PC-3 (cell line): ENCODE measurements around the gene GPC5. TPM values are rescaled to one million over a fixed set of nuclear protein-coding genes. Genes with fewer than 3 reads are reported as not detected.

Experiments used
- ATAC-seq: fragments of 200-7000 bp; cut with Tn5 transposase; 2 replicates; pipeline ENCODE4 v1.9.1; 2020; ENCODE audit warnings: mild to moderate bottlenecking, moderate library complexity
- BruUV-seq: library from RNA; stranded (reverse); fragments of 400-500 nt; replicated peaks from 2 replicates; lab custom pipeline; 2021; lab: Mats Ljungman, UMichigan
- CTCF ChIA-PET: fragments of 300-600 bp; sonication (Branson Sonifier 250); formaldehyde crosslinking; loops from one replicate; lab custom pipeline; 2022; ENCODE audit warnings: antibody characterized with exemption; lab: Charles Lee
- POLR2A ChIA-PET: fragments of 300-600 bp; sonication (Branson Sonifier 250); formaldehyde crosslinking; loops from one replicate; lab custom pipeline; 2022; ENCODE audit warnings: antibody characterized with exemption; ENCODE audit not compliant: unreplicated experiment; lab: Charles Lee
- DNase-seq: peaks from one replicate; pipeline ENCODE4 v3.0.0-alpha.2; 2015
- H2AFZ ChIP-seq: fragments of 300-600 bp; sonication (generic); 2 replicates; pipeline ENCODE4 v1.6.0; 2016; ENCODE audit warnings: antibody characterized with exemption, low read length
- H3F3A ChIP-seq: fragments of 300-600 bp; sonication (generic); one replicate; pipeline ENCODE4 v1.6.0; 2017; ENCODE audit warnings: antibody characterized with exemption, low read length, control low read depth, mild to moderate bottlenecking; ENCODE audit not compliant: unreplicated experiment
- H3K27ac ChIP-seq: fragments of 300-600 bp; sonication (generic); 2 replicates; pipeline ENCODE4 v1.5.1; 2016; ENCODE audit warnings: mild to moderate bottlenecking, low read length
- H3K27me3 ChIP-seq: fragments of 300-600 bp; sonication (generic); 2 replicates; pipeline ENCODE4 v1.6.1; 2016; ENCODE audit warnings: low read length, mixed read lengths
- H3K36me3 ChIP-seq: fragments of 300-600 bp; sonication (generic); 2 replicates; pipeline ENCODE4 v1.6.1; 2016; ENCODE audit warnings: low read depth, mixed run types, low read length, mixed read lengths
- H3K4me1 ChIP-seq: fragments of 300-600 bp; sonication (generic); 2 replicates; pipeline ENCODE4 v1.5.1; 2016; ENCODE audit warnings: low read length; ENCODE audit not compliant: insufficient read depth
- H3K4me2 ChIP-seq: fragments of 300-600 bp; sonication (generic); 2 replicates; pipeline ENCODE4 v1.6.0; 2016; ENCODE audit warnings: low read length
- H3K4me3 ChIP-seq: fragments of 300-600 bp; sonication (generic); 2 replicates; pipeline ENCODE4 v1.5.1; 2016; ENCODE audit warnings: mild to moderate bottlenecking, low read length, mixed read lengths
- H3K79me2 ChIP-seq: fragments of 300-600 bp; sonication (generic); 2 replicates; pipeline ENCODE4 v1.6.1; 2017; ENCODE audit warnings: low read length, mixed read lengths
- H3K9ac ChIP-seq: fragments of 300-600 bp; sonication (generic); 2 replicates; pipeline ENCODE4 v1.6.0; 2016; ENCODE audit warnings: mild to moderate bottlenecking, low read length
- H3K9me2 ChIP-seq: fragments of 300-600 bp; sonication (generic); replicated peaks from 2 replicates; pipeline ENCODE4 v1.6.1; 2016; ENCODE audit warnings: mixed run types, low read length, mixed read lengths
- H3K9me3 ChIP-seq: fragments of 300-600 bp; sonication (generic); 2 replicates; pipeline ENCODE4 v1.6.1; 2016; ENCODE audit warnings: low read length, mixed read lengths
- H4K20me1 ChIP-seq: fragments of 300-600 bp; sonication (generic); 2 replicates; pipeline ENCODE4 v1.6.1; 2016; ENCODE audit warnings: low read length, mixed read lengths
- CTCF ChIP-seq: fragments of 300-600 bp; sonication (generic); conservative IDR thresholded peaks from 2 replicates; pipeline ENCODE4 v1.5.1; 2017; ENCODE audit warnings: antibody characterized with exemption, low read depth, mild to moderate bottlenecking, low read length
- EZH2 ChIP-seq: fragments of 300-600 bp; sonication (generic); IDR thresholded peaks from one replicate; pipeline ENCODE4 v1.6.1; 2017; ENCODE audit warnings: antibody characterized with exemption, mild to moderate bottlenecking, low read length; ENCODE audit not compliant: unreplicated experiment
- EZH2phosphoT487 ChIP-seq: fragments of 300-600 bp; sonication (generic); IDR thresholded peaks from 2 replicates; pipeline ENCODE4 v1.6.1; 2018; ENCODE audit warnings: mild to moderate bottlenecking, antibody characterized with exemption, low read length, borderline replicate concordance
- intact Hi-C: fragments of 100-400 bp; cut with micrococcal nuclease; formaldehyde crosslinking; loops from 2 replicates; pipeline ENCODE4 v1.9.0; 2023
- total RNA-seq: library from RNA; depleted of rRNA; stranded (reverse); fragments of >200 nt; gene quantifications from 2 replicates; pipeline ENCODE4 v1.2.3, GENCODE V29; 2014

Gene GPC5
- total RNA-seq, 1 experiment from 2014 or later, result not detected

- CTCF ChIA-PET, result no interaction called here
- no peaks in the 10 kb centered on the region for H3F3A ChIP-seq
- no peaks in the 10 kb centered on the region for H3K27me3 ChIP-seq
- no peaks in the 10 kb centered on the region for H3K9me3 ChIP-seq
- H3K27ac ChIP-seq, result no peak overlapping the region
- no peaks in the 10 kb centered on the region for H3K4me1 ChIP-seq
- no peak for TF ChIP-seq EZH2phosphoT487
- TF ChIP-seq EZH2, result no peak
- TF ChIP-seq CTCF, result no peak
- DNase-seq (no peak), ATAC-seq (no peak)
- no peak overlapping the region for H3K9ac ChIP-seq
- H2AFZ ChIP-seq, result no peak overlapping the region
- no peaks in the 10 kb centered on the region for H3K36me3 ChIP-seq
- H3K9me2 ChIP-seq, result no peaks in the 10 kb centered on the region
- intact Hi-C loops, result no loop called here
- H3K4me2 ChIP-seq, result no peak overlapping the region
- no peak overlapping the region for H3K4me3 ChIP-seq
- H4K20me1 ChIP-seq, result no peaks in the 10 kb centered on the region
- BruUV-seq, result no TSS peak
- no peaks in the 10 kb centered on the region for H3K79me2 ChIP-seq
- POLR2A ChIA-PET, result no interaction called here
Measured at GRCh38 chr13:91698308-91698707, 299.9 kb downstream of the GPC5 start.

- Histone ChIP-seq H2AFZ (no peak overlapping the region), H4K20me1 (no peaks in the 10 kb centered on the region), H3K9me2 (no peaks in the 10 kb centered on the region), H3K27ac (no peak overlapping the region), H3K9ac (no peak overlapping the region), H3K36me3 (no peaks in the 10 kb centered on the region), H3K79me2 (no peaks in the 10 kb centered on the region), H3K9me3 (no peaks in the 10 kb centered on the region), H3K4me2 (no peak overlapping the region), H3K27me3 (no peaks in the 10 kb centered on the region), H3F3A (no peaks in the 10 kb centered on the region), H3K4me3 (no peak overlapping the region), H3K4me1 (no peaks in the 10 kb centered on the region)
- intact Hi-C loops, result no loop called here
- ChIA-PET CTCF (interaction anchor here (0.8 kb wide), 1 partner anchor 83 kb away, joined by 4 read pairs; no protein-coding TSS in a partner anchor), POLR2A (no interaction called here)
- no peak for TF ChIP-seq EZH2
- no peak for TF ChIP-seq CTCF
- no peak for TF ChIP-seq EZH2phosphoT487
- DNase-seq (no peak), ATAC-seq (no peak)
- BruUV-seq, result no TSS peak
Measured at GRCh38 chr13:91698767-91699166, 300.3 kb downstream of the GPC5 start.

GRCh38 chr13:91699863-91700262 is 301.4 kb downstream of the GPC5 start:
- Histone ChIP-seq H3K4me2 (no peak overlapping the region), H3K9ac (no peak overlapping the region), H3F3A (no peaks in the 10 kb centered on the region), H3K4me1 (no peaks in the 10 kb centered on the region), H2AFZ (no peak overlapping the region), H3K4me3 (no peak overlapping the region), H3K27ac (no peak overlapping the region), H3K36me3 (no peaks in the 10 kb centered on the region), H3K27me3 (no peaks in the 10 kb centered on the region), H4K20me1 (no peaks in the 10 kb centered on the region), H3K9me3 (no peaks in the 10 kb centered on the region), H3K79me2 (no peaks in the 10 kb centered on the region), H3K9me2 (no peaks in the 10 kb centered on the region)
- CTCF ChIA-PET, result no interaction called here
- BruUV-seq, result no TSS peak
- POLR2A ChIA-PET, result no interaction called here
- intact Hi-C loops, result no loop called here
- no peak for DNase-seq
- TF ChIP-seq EZH2phosphoT487 (no peak), EZH2 (no peak), CTCF (no peak)
- ATAC-seq, result no peak
